ENCODE data around the gene R3HDM1. TPM values are rescaled to one million over a fixed set of nuclear protein-coding genes. Genes with fewer than 3 reads are reported as not detected.
A peak's percentile ranks its signal among the peaks of the same experiment; 100 is the strongest.
"Not testable (repeated sequence)": the region's sequence is repeated elsewhere in the genome, so short reads cannot be mapped to it uniquely, and the experiment has no call there.

The R3HDM1 gene
- total RNA-seq, 1 donor from 2014 or later, result 9.9 TPM

- DNase-seq (ENCODE audit: low read depth), result no peak
Measured at GRCh38 chr2:135708159-135708558, 176.9 kb downstream of the R3HDM1 start.

GRCh38 chr2:135709992-135710391 lies 178.7 kb downstream of the R3HDM1 start:
- DNase-seq (ENCODE audit: low read depth), result peak; percentile 63

DNA sequence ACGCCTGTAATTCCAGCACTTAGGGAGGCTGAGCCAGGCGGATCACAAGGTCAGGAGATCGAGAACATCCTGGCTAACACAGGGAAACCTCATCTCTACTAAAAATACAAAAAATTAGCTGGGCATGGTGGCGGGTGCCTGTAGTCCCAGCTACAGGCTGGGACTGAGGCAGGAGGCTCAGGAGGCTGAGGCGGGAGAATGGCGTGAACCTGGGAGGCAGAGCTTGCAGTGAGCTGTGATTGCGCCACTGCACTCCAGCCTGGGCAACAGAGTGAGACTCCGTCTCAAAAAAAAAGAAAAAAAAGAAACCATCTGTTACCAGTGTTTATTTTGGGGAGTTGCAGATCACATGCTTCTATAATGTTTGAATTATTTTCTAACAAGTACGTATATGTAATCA lies 183.8 kb downstream of the R3HDM1 start:
- not testable (repeated sequence) for DNase-seq (ENCODE audit: low read depth)

DNA sequence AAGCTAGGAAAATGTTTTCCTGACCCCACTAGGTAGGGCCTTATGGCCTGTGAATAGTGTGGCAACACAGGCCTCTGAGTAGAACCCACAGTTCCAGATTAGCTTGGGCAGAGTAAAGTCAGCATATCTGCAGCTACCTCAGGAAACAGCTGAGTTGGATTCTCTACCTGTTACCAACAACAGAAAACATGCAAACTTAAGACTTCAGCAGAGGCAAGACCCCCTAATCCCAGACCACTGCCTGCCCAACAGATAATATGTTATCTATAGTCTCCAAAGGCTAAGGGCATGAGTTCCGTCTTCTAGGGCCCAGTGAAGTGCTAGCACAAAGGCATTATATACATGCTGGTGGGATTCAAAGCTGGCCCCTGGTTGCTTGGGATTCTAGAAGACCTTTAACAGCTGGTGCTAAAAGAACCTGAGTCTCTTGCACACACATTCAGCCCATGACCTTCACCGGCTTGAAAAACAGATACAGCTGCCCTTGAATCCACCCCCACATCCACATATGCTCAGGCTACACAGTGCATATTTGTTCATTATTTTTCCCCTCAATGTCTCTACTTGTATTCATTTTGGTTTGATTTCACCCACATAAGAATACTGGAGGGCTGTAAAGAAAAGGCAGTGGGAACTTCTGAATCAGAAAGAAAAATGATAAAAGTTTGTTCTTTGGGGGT lies 196.9 kb downstream of the R3HDM1 start:
- no peak for DNase-seq (ENCODE audit: low read depth)

DNA sequence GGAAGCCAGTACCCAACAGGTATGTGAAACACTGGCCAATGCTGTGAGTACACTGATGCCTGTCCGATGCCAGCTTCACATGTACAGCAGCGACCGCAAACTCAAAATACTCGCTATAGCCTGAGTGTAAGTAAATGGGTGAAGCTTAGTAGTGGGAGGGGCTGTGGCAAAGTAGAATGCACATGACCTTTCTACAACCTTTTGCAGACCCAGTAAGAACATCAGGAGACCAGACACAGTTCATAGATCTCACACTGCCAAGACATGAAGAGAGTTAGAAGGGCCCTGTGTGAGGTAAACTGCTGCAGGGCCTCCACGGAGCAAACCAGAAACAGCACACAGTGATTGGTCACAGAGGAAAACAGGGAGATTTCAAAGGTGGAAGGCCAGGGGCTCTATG lies 201.3 kb downstream of the R3HDM1 start:
- no peak for DNase-seq (ENCODE audit: low read depth)

GRCh38 chr2:135733045-135733444 lies 201.8 kb downstream of the R3HDM1 start:
- DNase-seq (ENCODE audit: low read depth), result no peak

GRCh38 chr2:135736546-135736945 lies 205.3 kb downstream of the R3HDM1 start:
- DNase-seq (ENCODE audit: low read depth), result no peak

DNA sequence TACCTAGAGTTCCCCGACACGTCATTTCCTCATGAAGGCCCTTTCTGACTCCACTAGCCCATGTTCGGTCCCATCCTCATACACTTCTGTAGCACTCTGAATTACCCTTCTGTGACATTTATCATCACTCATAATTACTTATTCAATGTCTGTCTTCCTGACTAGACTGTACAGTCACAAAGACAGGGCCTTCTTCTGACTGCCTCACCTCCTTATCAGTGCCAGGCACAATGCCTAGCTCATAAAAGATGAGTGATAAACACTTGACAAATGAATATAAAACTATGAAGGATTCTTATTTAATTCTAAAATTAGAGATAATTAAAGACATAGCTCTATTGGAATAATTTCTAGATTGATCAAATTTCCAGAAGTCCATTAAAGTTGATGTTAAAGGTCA lies 208.9 kb downstream of the R3HDM1 start:
- DNase-seq (ENCODE audit: low read depth), result no peak

DNA sequence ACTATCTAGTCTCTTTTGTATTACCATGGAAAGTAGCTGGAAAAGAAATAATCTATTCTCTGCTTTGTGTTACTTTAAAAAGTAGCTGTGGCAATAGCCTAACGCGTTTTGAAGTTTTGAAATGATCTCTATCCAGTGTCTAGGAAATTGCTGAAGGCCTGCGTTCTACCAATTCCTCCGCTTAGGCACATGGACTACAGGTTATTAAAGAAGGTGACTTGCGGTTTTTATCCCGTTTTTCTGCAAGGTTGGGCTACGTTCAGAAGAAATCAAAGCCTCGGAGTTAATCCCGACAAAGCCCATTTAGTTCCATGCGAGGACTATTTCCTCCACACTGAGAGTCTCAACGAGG lies 209.7 kb downstream of the R3HDM1 start:
- DNase-seq (ENCODE audit: low read depth), result no peak

DNA sequence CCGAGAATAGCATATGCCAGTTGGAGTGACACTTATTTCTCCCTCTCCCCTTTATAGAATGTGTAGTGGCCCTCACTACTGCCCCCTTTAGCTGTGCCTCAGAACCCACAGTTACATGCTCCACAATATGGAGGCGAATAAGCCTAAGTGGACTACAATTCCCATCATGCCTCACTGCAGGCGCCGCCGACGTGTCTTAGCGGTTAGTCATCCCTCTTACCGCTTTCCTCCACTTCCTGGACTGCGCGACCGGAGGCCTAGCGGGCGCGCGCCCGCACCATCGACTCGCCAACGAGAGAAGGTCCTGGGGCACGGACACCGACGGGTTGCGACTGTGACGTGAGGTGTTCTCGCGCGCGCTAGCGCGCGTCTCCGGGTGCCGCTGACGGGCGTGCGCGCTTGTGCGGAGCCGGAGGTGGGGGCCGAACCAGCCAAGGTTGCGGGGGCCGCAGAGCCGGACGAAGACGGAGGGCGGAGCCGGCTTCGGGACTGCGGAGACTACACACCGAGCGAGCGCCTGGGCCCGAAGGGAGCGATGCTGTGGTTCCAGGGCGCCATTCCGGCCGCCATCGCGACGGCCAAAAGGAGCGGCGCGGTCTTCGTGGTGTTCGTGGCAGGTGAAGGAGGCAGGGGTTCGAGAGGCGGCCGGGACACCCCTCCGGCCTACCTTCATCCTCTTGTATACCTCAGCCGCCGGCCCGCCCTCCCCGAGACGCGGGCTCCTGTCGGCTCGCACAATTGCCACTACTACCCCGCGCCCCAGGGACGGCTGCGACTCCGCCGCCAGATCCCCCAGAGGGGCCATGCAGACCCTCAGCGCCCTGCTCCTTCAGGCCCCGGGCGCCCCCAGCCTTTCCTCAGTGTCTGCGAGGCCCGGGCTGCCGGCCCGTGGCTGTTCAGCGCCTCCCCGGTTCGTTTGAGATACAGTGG lies 210.4 kb downstream of the R3HDM1 start, which contains the start of gene UBXN4:
Gene UBXN4 (plus strand): TSS at position 461 of the 930 bp plus-strand sequence. CDS start 75 bp downstream, at position 536.
- DNase-seq (ENCODE audit: low read depth), result peak; percentile 99

- DNase-seq (ENCODE audit: low read depth), result peak; percentile 46
Measured at GRCh38 chr2:135742325-135742757, 211.1 kb downstream of the R3HDM1 start.

- DNase-seq (ENCODE audit: low read depth), result no peak
Measured at GRCh38 chr2:135743860-135744259, 212.6 kb downstream of the R3HDM1 start.

DNA sequence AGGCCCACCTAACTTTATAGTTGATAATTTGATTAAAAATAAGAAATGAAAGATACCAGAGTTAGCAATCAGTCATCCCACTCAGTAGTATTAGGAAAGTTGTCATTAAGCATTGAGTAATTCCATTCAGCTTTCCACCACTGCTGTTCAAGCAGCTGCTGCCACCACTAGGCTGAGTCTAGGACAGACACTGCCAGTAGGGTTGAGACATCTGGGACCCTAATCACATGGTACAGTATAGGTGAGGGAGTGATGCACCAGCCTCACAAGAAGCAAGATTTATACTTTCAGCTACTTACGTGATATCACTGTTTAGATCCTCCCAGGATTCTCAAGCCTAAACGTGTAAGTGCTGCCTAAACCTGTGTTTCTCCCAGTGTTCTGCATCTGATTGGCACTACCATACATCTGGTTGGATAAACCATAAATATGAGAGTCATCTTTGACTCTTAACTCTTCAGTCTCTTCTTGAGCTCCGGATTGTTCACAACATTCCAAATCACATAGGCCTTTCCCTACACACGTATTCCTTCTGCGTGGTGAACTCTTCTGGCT lies 213.6 kb downstream of the R3HDM1 start:
- DNase-seq (ENCODE audit: low read depth), result peak; percentile 61

GRCh38 chr2:135745545-135745944 lies 214.3 kb downstream of the R3HDM1 start:
- DNase-seq (ENCODE audit: low read depth), result peak; percentile 56

- no peak for DNase-seq (ENCODE audit: low read depth)
Measured at GRCh38 chr2:135755573-135755972, 224.3 kb downstream of the R3HDM1 start.

GRCh38 chr2:135756692-135757091 lies 225.4 kb downstream of the R3HDM1 start:
- no peak for DNase-seq (ENCODE audit: low read depth)

DNA sequence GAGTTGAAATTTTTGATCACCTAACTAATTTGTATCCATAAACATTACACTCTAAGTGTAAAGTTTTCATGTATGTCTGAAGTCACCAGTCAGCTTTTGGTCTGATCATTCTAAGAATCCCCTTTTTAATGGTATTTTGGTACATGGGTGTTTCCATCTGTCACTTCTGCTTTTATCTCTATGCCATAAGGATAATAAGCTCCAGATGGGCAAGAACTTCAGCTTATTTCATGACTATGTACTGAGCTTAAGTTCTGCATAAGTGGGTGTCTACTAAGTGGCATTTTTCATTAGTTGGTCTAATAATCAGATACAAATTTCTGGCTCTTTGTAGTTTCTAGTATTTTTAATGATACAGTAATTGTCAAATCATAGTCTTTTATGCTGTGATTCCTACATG lies 230.7 kb downstream of the R3HDM1 start:
- no peak for DNase-seq (ENCODE audit: low read depth)

- DNase-seq (ENCODE audit: low read depth), result no peak
Measured at GRCh38 chr2:135762530-135762929, 231.2 kb downstream of the R3HDM1 start.

- no peak for DNase-seq (ENCODE audit: low read depth)
Measured at GRCh38 chr2:135768863-135769262, 237.6 kb downstream of the R3HDM1 start.

GRCh38 chr2:135773319-135773718 lies 242.0 kb downstream of the R3HDM1 start:
- no peak for DNase-seq (ENCODE audit: low read depth)

GRCh38 chr2:135773917-135774316 lies 242.6 kb downstream of the R3HDM1 start:
- no peak for DNase-seq (ENCODE audit: low read depth)
